Fibroblast of skin of scalp (primary cell): ENCODE measurements around the gene DLEC1.
"Not testable (repeated sequence)": the region's sequence is repeated elsewhere in the genome, so short reads cannot be mapped to it uniquely, and the experiment has no call there.

Experiments
- DNase-seq: peaks from one replicate; pipeline ENCODE4 v3.0.0-alpha.2; 2013

DLEC1 gene

DNA sequence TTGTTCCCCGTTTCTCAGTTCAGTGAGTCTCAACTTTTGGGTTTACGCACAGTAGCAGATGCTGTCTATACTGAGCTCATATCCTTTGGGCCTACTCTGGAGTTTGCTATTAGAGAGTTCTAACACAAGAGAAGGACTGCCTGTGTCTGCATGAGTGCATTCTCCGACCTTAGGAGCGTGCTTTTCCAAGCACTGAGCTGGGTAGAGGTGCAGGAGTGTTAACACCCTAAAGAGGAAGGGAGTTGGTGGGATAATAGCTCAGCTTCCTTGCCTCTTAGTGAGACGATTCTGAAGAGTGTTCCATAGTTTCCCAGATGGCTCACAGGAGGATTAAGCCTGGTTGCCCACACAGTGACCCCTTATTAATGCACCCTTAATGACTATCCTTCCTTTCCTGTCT lies 119.5 kb downstream of the DLEC1 start:
- no peak for DNase-seq

GRCh38 chr3:38160704-38161103 lies 121.7 kb downstream of the DLEC1 start:
- not testable (repeated sequence) for DNase-seq

DNA sequence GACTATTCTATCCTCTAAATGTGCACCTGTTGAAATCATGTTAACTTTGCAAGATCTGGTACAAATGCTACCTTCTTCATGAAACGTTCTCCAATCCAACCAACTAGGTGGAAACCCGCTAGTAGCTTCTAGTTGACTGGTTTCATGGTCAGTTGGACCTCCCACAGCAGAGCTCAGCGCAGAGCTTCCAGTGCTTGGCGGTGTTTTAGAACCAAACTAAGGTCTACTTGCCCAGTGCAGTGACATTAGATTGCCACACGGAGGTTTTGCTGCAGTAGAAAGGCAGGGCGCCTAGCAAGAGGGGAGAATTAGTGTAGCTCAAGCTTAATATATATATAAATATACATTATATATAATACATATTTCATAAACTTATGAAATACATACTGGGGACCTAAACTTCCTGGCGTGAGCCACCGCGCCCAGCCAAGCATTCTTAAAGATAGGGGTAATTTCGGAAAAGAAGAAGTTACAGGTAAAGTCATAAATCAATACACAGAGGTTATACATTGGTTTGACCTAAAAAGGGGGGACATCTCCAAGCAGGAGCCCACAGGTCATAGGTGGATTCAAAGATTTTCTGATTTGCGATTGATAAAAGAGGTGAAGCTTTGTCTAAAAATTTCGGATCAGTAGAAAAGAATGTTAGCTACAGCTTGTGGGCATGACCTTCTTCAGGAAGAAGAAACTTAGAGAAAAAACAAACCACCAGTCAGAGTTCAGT lies 124.3 kb downstream of the DLEC1 start:
- DNase-seq, result no peak

DNA sequence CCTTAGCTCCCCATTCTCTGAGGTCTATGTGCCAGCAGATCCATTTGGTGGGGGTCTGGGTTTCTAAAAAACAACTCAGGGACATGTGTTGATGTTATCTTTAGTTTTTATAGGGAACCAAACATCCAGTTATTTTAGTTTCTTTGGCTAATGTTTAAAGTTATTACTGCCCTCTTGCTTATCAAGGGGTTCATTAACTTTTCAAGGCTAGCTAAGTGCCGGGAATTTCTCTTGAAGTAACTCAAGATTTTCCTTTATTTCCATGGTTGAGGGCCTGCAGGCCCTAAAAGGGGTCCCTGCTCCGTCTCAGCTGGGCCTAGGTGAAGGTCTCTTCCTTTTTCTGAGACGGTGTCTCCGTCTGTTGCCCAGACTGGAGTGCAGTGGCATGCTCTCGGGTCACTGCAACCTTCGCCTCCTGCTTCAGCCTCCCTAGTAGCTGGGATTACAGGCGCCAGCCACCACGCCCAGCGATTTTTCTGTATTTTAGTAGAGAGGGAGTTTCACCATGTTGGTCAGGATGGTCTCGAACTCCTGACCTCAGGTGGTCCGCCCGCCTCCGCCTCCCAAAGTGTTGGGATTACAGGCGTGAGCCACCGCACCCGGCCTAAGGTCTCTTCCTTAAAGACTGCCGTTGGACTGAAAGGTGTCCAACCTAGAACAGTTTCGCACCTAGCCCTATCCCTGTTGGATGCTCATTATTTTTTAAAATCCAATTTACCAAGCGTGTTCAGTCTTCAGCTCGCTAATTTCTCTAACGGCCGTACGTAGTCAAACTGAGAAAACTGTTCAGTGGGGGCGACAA lies 125.0 kb downstream of the DLEC1 start:
- DNase-seq, result no peak

GRCh38 chr3:38164643-38164951 lies 125.6 kb downstream of the DLEC1 start:
- no peak for DNase-seq

- DNase-seq, result peak; percentile 100
Measured at GRCh38 chr3:38164952-38165721, 126.1 kb downstream of the DLEC1 start, which contains the start of gene OXSR1. Gene OXSR1, plus strand, starts transcription at chr3:38165537. Its CDS starts 340 bp downstream, at chr3:38165877.

DNA sequence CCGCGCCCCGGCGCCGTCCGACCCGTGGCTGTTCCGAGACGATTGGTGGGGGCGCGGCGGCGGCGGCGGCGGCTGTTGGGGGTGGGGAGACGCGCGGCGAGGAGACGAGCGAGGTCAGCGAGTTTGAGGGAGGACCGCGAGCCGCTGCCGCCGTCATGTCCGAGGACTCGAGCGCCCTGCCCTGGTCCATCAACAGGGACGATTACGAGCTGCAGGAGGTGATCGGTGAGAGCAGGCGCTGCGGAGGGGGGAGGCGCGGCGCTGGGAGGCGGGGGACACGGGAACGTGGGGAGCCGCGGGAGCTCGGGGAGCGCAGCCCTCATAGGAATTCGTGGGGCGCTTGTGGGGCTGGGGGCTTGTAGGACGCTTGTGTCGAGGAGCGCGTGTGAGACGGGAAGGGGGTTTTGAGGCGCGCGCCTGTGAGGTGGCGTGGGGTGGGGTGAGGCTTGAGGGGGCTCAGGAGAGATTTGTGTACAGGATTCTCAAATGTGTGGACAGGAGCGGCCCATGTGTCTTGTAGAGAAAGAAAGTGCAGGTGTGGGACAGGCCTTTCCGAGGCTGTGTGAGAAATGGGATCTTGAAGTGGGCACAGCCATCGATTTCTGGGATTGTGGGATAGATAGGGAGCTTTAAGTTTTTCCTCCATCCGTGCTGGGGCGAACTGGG lies 126.8 kb downstream of the DLEC1 start:
- no peak for DNase-seq

- no peak for DNase-seq
Measured at GRCh38 chr3:38167591-38167990, 128.6 kb downstream of the DLEC1 start.

- peak; percentile 85 for DNase-seq
Measured at GRCh38 chr3:38168151-38169026, 129.4 kb downstream of the DLEC1 start.

DNA sequence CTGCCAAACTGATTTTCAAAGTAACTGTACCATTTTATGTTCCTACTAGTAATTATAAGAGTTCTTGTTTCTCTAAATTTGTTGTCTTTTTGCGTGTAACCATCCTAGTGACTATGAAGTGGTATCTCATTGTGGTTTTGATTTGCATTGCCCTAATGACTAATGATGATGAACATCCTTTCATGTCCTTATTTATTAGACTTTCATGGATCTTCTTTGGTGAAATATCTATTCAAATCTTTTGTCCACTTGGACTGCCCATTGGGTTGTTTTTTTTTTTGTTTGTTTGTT lies 130.0 kb downstream of the DLEC1 start:
- no peak for DNase-seq

DNA sequence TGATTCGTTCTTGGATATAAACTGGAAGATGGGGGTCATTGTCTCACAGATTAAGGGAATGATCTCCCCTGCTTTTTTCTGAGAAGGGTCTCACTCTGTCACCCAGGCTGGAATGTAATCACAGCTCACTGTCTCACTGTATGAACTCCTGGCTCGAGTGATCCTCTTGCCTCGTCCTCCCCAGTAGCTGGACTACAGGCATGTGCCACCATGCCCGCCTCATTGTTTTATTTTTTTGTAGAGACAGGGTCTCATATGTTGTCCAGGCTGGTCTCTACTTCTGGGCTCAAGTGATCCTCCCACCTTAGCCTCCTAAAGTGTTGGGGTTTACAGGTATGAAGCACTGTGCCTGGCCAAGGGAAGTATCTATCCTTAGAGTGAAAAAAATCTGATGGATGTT lies 131.7 kb downstream of the DLEC1 start:
- no peak for DNase-seq

DNA sequence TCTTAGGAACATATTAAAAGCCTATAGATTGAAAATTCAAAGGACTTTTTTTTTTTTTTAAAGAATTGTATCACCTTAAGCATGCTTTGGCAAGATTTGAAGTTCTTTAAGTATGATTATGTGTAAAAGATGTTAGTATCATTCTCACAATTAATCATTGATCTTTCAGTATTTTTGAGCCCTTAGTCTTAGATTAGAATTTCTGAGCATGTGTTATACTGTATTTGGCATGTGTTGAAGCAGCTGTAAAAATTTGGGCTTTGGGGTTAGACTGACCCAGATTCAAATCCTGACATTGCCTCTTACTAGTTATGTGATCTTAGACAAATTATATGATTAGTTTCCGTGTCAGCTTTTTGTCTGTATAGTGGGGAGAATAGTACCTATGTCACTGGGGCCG lies 132.6 kb downstream of the DLEC1 start:
- DNase-seq, result no peak
